GM12891 (cell line): ENCODE measurements around the gene TTC32.

Source experiments
- DNase-seq: peaks from one replicate; pipeline ENCODE4 v3.0.0; 2011; ENCODE audit warnings: low spot score; ENCODE audit not compliant: insufficient read length
- FAIRE-seq: peaks from 2 replicates; lab custom pipeline; 2011; peaks lifted over from hg19 to GRCh38; lab: Jason Lieb, UNC
- PAX5 ChIP-seq: IDR thresholded peaks from 2 replicates; pipeline ENCODE4 v1.6.1; 2011; ENCODE audit warnings: low read length, moderate library complexity, mild to moderate bottlenecking; ENCODE audit not compliant: insufficient read depth, severe bottlenecking
- POLR2A ChIP-seq: IDR thresholded peaks from 2 replicates; pipeline ENCODE4 v1.6.1; 2011; ENCODE audit warnings: low read depth, low read length, control low read depth
- POLR2AphosphoS5 ChIP-seq: IDR thresholded peaks from 2 replicates; pipeline ENCODE4 v1.6.1; 2011; ENCODE audit warnings: low read depth, low read length, control low read depth
- POU2F2 ChIP-seq: IDR thresholded peaks from 2 replicates; pipeline ENCODE4 v1.6.1; 2011; ENCODE audit warnings: low read depth, mild to moderate bottlenecking, control low read depth, low read length, moderate library complexity
- SPI1 ChIP-seq: IDR thresholded peaks from 2 replicates; pipeline ENCODE4 v1.6.1; 2011; ENCODE audit warnings: low read depth, low read length, control low read depth
- TAF1 ChIP-seq: IDR thresholded peaks from 2 replicates; pipeline ENCODE4 v1.6.1; 2011; ENCODE audit warnings: low read depth, low read length, control low read depth

The TTC32 gene

DNA sequence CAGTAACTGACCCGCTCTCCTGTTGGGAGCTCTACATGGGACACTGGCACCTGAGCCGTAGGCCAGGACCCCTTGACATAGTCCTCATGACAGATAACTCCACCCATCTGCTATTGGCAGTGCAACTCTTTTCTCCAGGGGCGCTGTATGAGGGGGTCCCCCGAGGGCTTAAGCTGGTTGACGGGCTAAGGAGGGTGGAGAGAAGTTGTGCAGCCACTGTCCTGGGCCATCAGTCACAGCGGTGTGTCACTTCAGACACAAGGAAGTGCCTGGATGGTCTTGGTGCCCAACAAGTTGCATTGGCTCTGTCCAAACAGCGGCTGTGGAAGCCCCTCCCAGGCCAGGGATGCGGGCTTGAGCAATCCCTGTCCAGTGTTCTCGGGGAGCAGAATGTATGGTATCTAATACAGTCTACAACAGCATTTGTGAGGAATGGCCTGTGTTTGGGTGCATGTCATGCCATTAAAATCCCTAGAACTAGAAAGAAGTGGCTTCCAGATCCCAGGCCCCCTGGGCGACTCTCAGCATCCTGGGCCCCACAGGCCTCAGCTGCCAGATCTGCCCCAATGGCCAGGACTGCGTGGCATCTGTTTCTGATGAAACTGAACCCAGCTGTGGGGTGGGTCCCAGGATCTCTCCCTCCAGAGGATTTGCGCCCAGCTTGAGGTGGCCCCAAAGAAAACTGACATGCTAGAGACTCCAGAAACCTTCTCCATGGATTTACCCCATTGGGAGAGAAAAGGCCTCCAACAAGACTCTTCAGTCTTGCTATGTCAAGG is 23.3 kb downstream of the TTC32 start:
- DNase-seq: no peak
- no peak for FAIRE-seq
- TF ChIP-seq PAX5: no peak
- no peak for TF ChIP-seq SPI1
- TF ChIP-seq POLR2A: no peak
- TF ChIP-seq TAF1: no peak
- TF ChIP-seq POU2F2: no peak
- TF ChIP-seq POLR2AphosphoS5: no peak

DNA sequence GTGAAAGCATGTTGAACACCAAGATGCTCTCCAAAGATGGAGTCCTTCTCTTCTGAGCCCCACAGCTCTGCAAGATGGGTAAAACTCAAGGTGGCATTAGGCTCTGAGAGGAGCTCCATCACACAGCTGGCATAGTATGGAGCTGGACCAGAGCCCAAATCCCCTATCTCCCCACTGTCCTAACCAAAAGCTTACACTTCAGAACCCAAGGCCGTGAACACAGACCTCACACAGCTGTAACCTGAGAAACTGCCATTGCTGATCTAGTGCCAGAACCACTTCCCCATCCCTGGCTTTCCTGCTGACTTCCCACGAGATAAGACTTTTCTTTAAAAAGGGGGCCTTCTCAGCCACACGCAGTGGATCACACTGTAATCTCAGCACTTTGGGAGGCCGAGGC is 25.0 kb downstream of the TTC32 start:
- no peak for TF ChIP-seq PAX5
- no peak for TF ChIP-seq TAF1
- no peak for TF ChIP-seq SPI1
- TF ChIP-seq POLR2AphosphoS5: no peak
- TF ChIP-seq POLR2A: no peak
- TF ChIP-seq POU2F2: no peak
- no peak for FAIRE-seq

DNA sequence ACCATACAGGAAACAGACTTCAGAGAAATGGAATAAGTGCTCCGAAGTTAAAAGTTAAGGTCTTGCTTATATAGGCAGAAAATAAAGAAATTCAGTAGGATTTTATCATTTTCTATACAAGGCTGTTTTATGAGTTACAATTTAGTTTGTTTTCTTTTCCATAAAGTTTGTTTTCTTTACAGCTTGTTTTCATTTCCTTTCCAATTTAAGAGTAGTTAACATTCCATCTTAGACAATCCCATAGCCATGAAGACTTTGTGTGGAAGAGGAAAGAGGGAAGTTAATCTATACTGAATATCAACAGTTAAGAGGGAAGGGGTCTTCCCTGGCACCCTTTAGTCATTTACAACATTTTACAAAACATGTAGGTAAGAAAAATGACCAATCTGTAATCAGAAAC is 26.5 kb downstream of the TTC32 start:
- FAIRE-seq (no peak), DNase-seq (no peak)
- no peak for TF ChIP-seq POLR2AphosphoS5
- no peak for TF ChIP-seq SPI1
- TF ChIP-seq TAF1: no peak
- TF ChIP-seq POLR2A: no peak
- TF ChIP-seq PAX5: no peak
- no peak for TF ChIP-seq POU2F2

More for the DNA sequence above, 25.0 kb downstream of the TTC32 start:
- DNase-seq: no peak

DNA sequence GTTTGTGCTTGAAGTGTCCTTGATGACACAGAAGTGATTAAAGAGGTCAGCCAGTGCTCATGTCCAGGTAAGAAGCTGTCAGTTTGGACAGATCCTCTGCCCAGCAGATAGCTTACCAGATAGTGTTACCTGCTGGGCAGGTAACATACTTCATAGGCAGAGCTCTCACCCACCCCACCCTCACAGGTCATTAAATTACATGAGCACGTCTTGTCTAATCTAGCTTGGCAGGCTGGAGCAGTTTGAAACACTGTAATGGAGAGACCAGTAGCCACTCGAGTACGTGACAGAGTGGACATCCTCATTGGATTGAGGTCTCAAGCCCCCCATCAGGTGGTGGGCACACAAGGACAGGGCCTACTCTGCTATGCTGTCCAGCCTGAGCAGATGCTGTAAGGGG is 27.1 kb downstream of the TTC32 start:
- FAIRE-seq (no peak), DNase-seq (no peak)
- TF ChIP-seq POLR2A (no peak), PAX5 (no peak), POU2F2 (no peak), SPI1 (no peak), TAF1 (no peak), POLR2AphosphoS5 (no peak)

DNA sequence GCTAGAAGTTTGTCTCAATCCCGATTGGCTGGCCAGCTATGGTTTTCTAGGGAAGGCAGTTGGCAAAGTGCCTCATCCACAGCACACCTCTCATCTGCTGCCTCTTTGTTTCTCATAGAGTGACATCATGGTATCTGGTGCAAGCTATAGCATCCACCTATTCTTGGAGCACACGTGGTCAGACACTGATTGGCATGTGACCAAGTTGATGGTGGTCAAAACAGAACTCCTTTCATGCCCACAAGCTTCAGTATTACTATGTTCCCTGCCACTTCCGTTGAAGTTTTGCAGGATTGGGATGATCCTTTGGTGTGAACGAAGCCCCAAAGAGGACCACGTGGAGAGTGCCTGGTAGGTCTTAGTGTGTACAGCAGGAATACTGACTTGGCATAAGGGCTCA is 28.8 kb downstream of the TTC32 start:
- FAIRE-seq (no peak), DNase-seq (no peak)
- TF ChIP-seq SPI1 (no peak), POLR2A (no peak), TAF1 (no peak), PAX5 (no peak), POLR2AphosphoS5 (no peak), POU2F2 (no peak)

DNA sequence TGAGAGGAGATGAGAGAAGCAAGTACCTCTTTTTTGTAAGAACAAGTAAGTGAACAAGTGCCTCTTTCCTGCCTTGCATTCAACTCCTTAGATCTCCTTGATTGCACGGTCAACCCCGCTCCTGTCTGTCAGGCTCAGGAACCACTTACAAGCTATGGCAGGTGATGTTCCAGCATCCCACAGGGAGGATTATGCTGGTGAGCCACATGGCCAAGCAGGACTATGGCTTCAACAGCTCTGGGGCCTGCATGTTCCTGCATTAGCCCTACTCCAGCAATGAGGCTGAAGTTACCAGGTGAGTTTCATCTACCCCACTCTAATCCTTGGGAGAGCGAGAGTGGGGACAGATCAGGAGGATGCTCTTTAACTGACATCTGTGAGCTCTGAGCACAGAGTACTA is 29.5 kb downstream of the TTC32 start:
- TF ChIP-seq POLR2A (no peak), SPI1 (no peak), PAX5 (no peak), POU2F2 (no peak), TAF1 (no peak), POLR2AphosphoS5 (no peak)
- no peak for FAIRE-seq
- no peak for DNase-seq

DNA sequence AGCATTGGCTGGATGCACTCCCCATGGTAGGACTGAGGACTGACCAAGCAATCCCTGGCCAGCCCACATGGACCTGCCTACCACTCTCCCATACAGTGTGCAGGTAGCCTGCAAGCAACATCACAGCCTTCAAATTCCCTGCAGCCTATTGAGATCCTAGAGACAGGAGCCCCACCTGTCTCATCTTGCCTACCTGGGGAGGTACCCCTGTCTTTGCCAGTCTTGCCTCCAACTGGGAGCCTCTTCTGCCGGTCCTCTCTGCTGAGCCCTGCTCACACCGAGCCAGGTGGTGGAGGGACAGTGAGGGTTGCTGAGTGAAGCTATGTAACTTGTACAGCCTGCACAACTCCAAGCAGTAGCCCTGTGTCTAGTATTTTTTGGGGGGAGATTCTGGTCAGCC is 29.9 kb downstream of the TTC32 start:
- no peak for DNase-seq
- TF ChIP-seq POU2F2: no peak
- no peak for TF ChIP-seq SPI1
- no peak for FAIRE-seq

DNA sequence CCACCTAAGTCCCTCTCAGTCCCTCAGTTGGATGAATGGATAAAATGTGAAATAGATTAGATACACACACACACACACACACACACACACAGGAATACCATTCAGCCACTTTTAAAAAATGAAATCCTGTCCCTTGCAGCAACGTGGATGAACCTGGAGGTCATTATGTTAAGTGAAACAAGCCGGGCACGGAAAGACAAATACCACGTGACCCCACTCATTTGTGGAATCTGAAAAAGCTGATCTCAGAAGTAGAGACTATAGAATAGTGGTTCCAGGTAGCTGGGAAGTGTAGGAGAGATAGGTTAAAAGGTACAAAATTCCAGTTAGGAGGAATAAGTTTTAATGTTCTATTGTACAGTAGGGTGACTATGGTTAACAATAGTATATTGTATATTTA is 31.0 kb downstream of the TTC32 start:
- no peak for DNase-seq
- FAIRE-seq: no peak
- TF ChIP-seq SPI1: no peak
- no peak for TF ChIP-seq POLR2A
- TF ChIP-seq PAX5: no peak
- no peak for TF ChIP-seq POU2F2
- TF ChIP-seq TAF1: no peak
- no peak for TF ChIP-seq POLR2AphosphoS5

DNA sequence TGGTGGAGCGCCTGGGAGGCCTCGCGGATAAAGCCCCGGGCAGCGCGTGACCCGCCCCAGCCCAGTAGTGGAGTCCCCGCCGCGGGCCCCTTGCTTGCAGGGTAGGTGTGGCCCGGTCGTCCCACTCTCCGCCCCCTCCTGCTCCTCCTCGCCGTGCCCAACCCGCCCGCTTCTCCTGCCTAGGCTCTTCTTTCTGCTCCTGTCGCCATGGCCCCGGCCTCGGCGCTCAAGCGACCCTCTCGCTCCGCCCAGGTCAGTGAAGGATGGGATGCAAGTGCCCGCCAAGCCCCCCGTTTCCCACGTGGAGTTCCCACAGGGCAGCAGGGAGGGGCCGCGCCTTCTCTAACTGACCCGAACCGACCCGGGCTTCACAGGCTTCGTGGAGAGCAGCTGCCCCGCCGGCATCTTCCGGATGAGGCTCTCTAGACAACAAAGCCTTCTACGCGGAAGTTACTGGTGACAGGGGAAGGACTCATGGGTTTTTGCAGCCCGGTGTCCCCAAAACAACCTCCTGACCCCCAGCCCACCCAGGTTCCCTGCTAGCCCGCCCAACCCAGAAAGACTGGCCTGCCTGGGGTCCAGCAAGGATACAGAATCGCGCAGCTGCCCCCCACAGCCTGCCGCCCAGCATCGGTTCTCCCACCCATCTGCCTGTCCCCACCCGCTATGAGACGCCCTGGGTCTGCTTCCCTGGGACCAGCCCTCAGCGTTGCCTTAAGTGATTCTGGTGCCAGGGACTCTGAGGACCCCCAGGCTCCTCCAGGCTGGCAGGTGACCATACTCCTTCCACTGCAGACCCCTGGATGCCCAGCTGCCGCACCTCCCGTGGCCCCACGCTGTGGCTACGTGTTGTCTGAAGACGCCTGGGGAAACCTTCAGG is 32.8 kb downstream of the TTC32 start:
- peak; percentile 60 for DNase-seq
- no peak for FAIRE-seq
- TF ChIP-seq POU2F2 (no peak), TAF1 (no peak), POLR2A (no peak), POLR2AphosphoS5 (no peak), PAX5 (no peak), SPI1 (no peak)
